Ramos (cell line): Measurements from ENCODE around the gene LIX1.

Experiments used
- in situ Hi-C: fragments of 300-500 bp; cut with MboI; formaldehyde crosslinking; loops from one replicate; pipeline ENCODE4 v1.14.3; 2022; ENCODE audit warnings: low sequenced_read_pairs; ENCODE audit not compliant: unreplicated experiment

LIX1 gene

DNA sequence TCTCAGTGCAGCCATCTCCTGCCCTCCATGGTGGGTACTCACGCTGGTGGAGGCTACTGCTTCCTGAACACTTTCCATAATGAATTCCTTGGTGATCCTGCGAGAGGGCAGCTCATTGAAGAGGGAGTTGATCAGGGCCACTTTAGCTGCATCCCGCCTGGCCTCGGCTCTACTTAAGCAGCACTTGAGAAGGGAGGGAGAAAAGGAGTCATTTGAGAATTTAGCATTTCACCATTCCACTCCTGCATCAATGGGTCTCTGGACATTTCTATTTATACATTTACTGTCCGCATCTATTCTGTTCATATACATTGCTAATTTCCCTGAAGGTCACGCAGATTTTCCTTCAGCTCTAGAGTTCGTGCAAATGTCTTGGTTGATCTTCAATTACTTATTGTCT is 35.1 kb downstream of the LIX1 start:
- in situ Hi-C loops: no loop called here

GRCh38 chr5:97106216-97106581 is 36.2 kb downstream of the LIX1 start:
- in situ Hi-C loops: no loop called here

DNA sequence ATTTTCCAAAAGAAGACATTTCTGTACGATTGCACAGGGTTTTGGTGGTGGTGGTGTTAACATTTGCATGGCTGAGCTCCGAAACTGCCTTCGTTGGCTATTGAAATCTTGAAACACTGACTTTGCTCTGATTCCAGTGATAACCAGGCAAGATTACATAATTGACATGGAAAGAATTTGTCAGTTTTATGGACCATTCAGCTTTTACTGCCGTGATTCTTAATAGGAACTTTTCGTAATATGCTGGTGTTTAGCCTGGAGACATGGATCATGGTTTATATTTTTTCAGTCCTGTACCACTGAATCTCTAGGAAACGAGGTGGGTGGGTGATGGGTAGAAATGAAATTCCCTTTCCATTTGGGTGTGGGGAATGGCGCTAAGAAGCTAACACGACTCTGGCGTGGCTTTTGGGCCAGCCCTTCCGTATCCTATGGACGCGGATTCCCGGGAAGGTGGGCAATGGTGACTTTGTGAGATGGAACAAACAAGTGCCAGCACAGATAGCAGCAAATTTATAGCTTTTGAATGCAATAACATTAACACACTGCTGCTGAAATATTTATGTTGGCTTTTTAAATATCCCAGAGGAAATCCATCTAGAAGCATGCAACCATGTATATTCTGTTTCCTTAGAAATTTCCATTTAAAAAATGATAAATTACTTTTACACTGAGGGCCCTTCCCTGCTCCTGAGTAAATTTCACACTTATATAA is 36.8 kb downstream of the LIX1 start:
- in situ Hi-C loops: no loop called here

- in situ Hi-C loops: no loop called here
Measured at GRCh38 chr5:97102010-97102470, 40.4 kb downstream of the LIX1 start.

- in situ Hi-C loops: no loop called here
Measured at GRCh38 chr5:97101189-97101910, 41.1 kb downstream of the LIX1 start.

- in situ Hi-C loops: no loop called here
Measured at GRCh38 chr5:97100476-97100875, 41.9 kb downstream of the LIX1 start.

GRCh38 chr5:97098922-97099321 is 43.5 kb downstream of the LIX1 start:
- in situ Hi-C loops: no loop called here

GRCh38 chr5:97097326-97098230 is 44.8 kb downstream of the LIX1 start:
- in situ Hi-C loops: no loop called here

- in situ Hi-C loops: no loop called here
Measured at GRCh38 chr5:97096846-97097245, 45.6 kb downstream of the LIX1 start.

- in situ Hi-C loops: no loop called here
Measured at GRCh38 chr5:97096191-97096590, 46.2 kb downstream of the LIX1 start.

GRCh38 chr5:97095318-97095732 is 47.1 kb downstream of the LIX1 start:
- in situ Hi-C loops: no loop called here

- in situ Hi-C loops: no loop called here
Measured at GRCh38 chr5:97094579-97095317, 47.7 kb downstream of the LIX1 start.

- in situ Hi-C loops: no loop called here
Measured at GRCh38 chr5:97093193-97093592, 49.2 kb downstream of the LIX1 start.

DNA sequence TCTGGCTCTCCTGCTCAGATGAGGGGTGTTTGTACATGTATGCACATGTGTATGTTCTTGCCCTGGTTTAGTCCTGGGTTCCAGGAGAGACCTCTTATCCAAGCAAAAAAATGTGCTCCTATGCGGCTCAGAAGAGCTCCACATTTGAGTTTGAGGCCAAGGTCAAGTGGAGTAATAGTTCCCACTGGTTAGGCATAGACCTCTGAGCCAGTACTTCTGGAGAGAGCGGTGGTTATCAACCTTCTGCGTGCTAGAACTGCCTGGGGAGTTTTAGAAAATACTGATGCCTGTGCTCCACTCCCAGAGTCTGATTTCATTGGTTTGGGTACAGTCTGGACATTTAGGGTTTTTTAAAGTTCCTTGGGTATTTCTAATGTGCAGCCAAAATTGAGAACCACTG is 51.5 kb downstream of the LIX1 start:
- in situ Hi-C loops: no loop called here

GRCh38 chr5:97089149-97089801 is 53.1 kb downstream of the LIX1 start:
- in situ Hi-C loops: no loop called here

- in situ Hi-C loops: no loop called here
Measured at GRCh38 chr5:97088774-97089148, 53.6 kb downstream of the LIX1 start.

DNA sequence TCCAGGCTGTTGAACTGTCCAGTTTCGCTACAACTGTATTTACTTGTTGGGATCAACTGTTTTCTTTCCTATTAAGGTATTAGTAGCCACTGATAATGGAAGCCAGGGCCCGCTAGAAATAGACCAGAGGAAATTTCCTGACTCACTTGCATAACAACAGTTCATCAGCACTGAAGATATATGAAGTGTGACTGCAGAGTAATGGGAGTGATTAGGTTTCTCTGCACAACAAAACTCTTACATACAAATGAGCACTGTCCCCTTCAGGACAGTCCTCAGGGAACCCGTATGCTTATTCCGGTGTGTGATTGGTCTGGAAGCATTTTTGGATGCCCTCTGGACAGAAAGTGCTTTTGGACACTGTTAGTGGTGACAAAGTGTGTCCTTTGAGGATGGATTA is 55.3 kb downstream of the LIX1 start:
- in situ Hi-C loops: no loop called here

GRCh38 chr5:97085459-97086181 is 56.8 kb downstream of the LIX1 start:
- in situ Hi-C loops: no loop called here
